KMS-11 (cell line): Measurements from ENCODE around the gene GARS1.

Experiments
- H2AFZ ChIP-seq: fragments of 200-600 bp; sonication (generic); 2 replicates; pipeline ENCODE4 v1.6.1; 2016; ENCODE audit warnings: antibody characterized with exemption, mixed run types, low read depth
- H3K27ac ChIP-seq: fragments of 200-600 bp; sonication (generic); 2 replicates; pipeline ENCODE4 v1.6.1; 2016; ENCODE audit warnings: mild to moderate bottlenecking, mixed run types
- H3K27me3 ChIP-seq: fragments of 200-600 bp; sonication (generic); 2 replicates; pipeline ENCODE4 v1.6.1; 2017; ENCODE audit warnings: mild to moderate bottlenecking, low read depth, mixed run types, moderate library complexity; ENCODE audit not compliant: insufficient read depth
- H3K36me3 ChIP-seq: fragments of 200-600 bp; sonication (generic); 2 replicates; pipeline ENCODE4 v1.6.1; 2017; ENCODE audit warnings: mild to moderate bottlenecking, mixed run types; ENCODE audit not compliant: insufficient read depth
- H3K4me1 ChIP-seq: fragments of 200-600 bp; sonication (generic); 2 replicates; pipeline ENCODE4 v1.6.1; 2016; ENCODE audit warnings: mild to moderate bottlenecking, low read depth, mixed run types; ENCODE audit not compliant: poor library complexity, severe bottlenecking
- H3K4me2 ChIP-seq: fragments of 200-600 bp; sonication (generic); 2 replicates; pipeline ENCODE4 v1.7.0; 2016; ENCODE audit warnings: mild to moderate bottlenecking, mixed run types
- H3K4me3 ChIP-seq: fragments of 200-600 bp; sonication (generic); IDR thresholded peaks from 2 replicates; pipeline ENCODE4 v1.6.1; 2017; ENCODE audit warnings: low read depth, low read length, mixed read lengths; ENCODE audit not compliant: insufficient read depth
- H3K79me2 ChIP-seq: fragments of 200-600 bp; sonication (generic); 2 replicates; pipeline ENCODE4 v1.6.1; 2016; ENCODE audit warnings: low read depth, mixed run types; ENCODE audit not compliant: insufficient read depth
- H3K9ac ChIP-seq: fragments of 200-600 bp; sonication (generic); 2 replicates; pipeline ENCODE4 v1.6.1; 2016; ENCODE audit warnings: mild to moderate bottlenecking, mixed run types
- H4K20me1 ChIP-seq: fragments of 200-600 bp; sonication (generic); 2 replicates; pipeline ENCODE4 v1.6.1; 2016; ENCODE audit warnings: mild to moderate bottlenecking, mixed run types; ENCODE audit not compliant: insufficient read depth
- CTCF ChIP-seq: fragments of 200-600 bp; sonication (generic); conservative IDR thresholded peaks from 2 replicates; pipeline ENCODE4 v1.6.1; 2017; ENCODE audit warnings: low read depth, mild to moderate bottlenecking, antibody characterized with exemption, low read length, moderate library complexity, mixed read lengths

GARS1 gene

GRCh38 chr7:30646154-30646553, 51.5 kb downstream of the GARS1 start:
- no peaks in the 10 kb centered on the region for H3K4me1 ChIP-seq
- TF ChIP-seq CTCF = no peak

DNA sequence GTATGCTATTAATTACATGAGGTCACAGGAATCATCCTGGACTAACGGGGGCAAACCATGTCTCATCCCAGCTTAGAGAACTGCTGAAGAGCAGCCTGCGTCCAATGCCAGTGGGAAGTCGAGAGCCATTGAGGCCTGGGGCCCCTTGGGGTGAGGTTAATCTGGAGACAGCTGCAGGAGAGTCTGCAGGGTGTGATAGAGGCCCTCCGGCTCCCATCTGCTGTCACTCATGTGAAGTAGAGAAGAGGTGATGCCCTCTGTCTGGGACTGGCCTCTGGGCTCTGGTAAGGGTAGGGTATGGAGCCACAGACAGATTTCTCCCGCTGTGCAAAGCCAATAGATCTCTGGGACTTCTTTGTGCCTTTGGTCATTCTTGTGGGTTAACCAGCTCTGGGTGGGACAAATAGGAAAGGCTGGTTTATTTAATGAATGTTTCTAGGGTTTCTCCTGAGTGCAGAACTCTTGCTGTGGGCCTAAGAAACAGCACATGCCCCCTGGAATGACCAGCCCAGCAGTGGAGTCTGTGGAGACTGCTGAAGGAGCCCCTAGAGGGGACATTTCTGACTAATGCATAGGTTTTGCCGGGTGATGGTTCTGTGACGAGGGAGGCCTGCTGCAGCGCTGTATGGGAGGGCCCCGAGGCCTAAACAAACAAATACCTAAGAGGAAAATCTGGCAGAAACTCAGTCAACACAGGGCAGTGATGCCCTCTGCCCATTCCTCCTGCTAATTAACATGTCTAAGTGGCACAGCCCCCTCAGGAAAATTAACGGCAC, 53.1 kb downstream of the GARS1 start:
- Histone ChIP-seq H2AFZ (no peak overlapping the region), H3K79me2 (no peaks in the 10 kb centered on the region), H3K27ac (no peak overlapping the region), H3K4me1 (no peaks in the 10 kb centered on the region), H3K36me3 (no peaks in the 10 kb centered on the region), H3K27me3 (no peaks in the 10 kb centered on the region), H4K20me1 (no peaks in the 10 kb centered on the region), H3K9ac (no peak overlapping the region), H3K4me2 (no peak overlapping the region), H3K4me3 (no peak overlapping the region)
- no peak for TF ChIP-seq CTCF

More at GRCh38 chr7:30646154-30646553, 51.5 kb downstream of the GARS1 start:
- Histone ChIP-seq H3K79me2 (no peaks in the 10 kb centered on the region), H3K36me3 (no peaks in the 10 kb centered on the region), H3K4me2 (no peak overlapping the region), H2AFZ (no peak overlapping the region), H3K27ac (no peak overlapping the region), H3K4me3 (no peak overlapping the region), H3K27me3 (no peaks in the 10 kb centered on the region), H3K9ac (no peak overlapping the region), H4K20me1 (no peaks in the 10 kb centered on the region)

GRCh38 chr7:30648744-30649540, 54.3 kb downstream of the GARS1 start:
- Histone ChIP-seq H3K36me3 (no peaks in the 10 kb centered on the region), H3K27me3 (no peaks in the 10 kb centered on the region), H3K27ac (no peak overlapping the region), H3K79me2 (no peaks in the 10 kb centered on the region), H4K20me1 (no peaks in the 10 kb centered on the region), H3K9ac (no peak overlapping the region), H2AFZ (no peak overlapping the region), H3K4me3 (no peak overlapping the region), H3K4me2 (no peak overlapping the region), H3K4me1 (no peaks in the 10 kb centered on the region)
- TF ChIP-seq CTCF = no peak

DNA sequence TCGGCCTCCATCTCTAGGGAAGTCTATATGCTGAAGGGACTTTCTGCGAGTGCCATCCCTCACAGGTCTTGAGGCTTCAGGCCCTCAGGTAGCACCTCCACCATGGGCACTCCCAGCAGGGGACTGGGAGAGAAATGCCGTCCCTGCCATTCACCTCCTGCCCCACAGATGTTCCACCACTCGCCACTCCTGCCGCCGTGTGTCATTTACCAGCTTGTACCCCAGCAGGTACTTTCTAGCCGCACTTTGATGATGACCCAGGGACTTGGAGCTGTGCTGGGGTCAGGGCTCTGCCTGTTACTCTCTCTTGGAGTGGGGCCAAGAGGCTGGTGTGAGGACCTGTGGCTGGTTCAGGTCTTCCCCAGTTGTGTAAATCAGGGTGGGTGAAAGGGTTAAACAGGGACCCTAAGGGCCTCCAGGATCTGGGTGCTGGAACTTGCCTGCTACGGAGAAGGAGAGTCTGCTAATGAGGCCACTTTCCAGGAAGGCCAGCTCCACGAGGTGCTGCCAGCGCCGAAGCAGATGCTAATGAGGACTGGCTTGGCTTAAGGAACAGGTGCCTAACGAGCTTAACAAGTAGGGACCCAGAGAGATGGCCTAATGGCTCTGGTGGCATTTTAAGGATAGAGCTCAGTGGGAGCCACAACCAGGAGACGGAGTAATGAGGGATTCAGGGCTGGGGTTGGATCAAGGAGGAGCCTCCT, 55.2 kb downstream of the GARS1 start:
- no peaks in the 10 kb centered on the region for H4K20me1 ChIP-seq
- H2AFZ ChIP-seq = no peak overlapping the region
- no peaks in the 10 kb centered on the region for H3K27me3 ChIP-seq
- H3K4me2 ChIP-seq = no peak overlapping the region
- H3K4me3 ChIP-seq = no peak overlapping the region
- H3K4me1 ChIP-seq = no peaks in the 10 kb centered on the region
- TF ChIP-seq CTCF = no peak
- H3K27ac ChIP-seq = no peak overlapping the region
- H3K9ac ChIP-seq = no peak overlapping the region
- no peaks in the 10 kb centered on the region for H3K36me3 ChIP-seq
- H3K79me2 ChIP-seq = no peaks in the 10 kb centered on the region
